Measurements from ENCODE around the gene MROH7.

- TF ChIP-seq NR1H2 (CRISPR knock-in tag; IDR thresholded peaks at IDR 0.05) = no peak
- TF ChIP-seq E2F4 (CRISPR knock-in tag; IDR thresholded peaks at IDR 0.05; ENCODE audit: borderline replicate concordance, low read depth) = no peak
- TF ChIP-seq CTCF (IDR thresholded peaks at IDR 0.05) = no peak
- TF ChIP-seq E2F1 (CRISPR knock-in tag; IDR thresholded peaks at IDR 0.05) = no peak
- TF ChIP-seq SMAD4 (CRISPR knock-in tag; IDR thresholded peaks at IDR 0.05) = no peak
Observed at GRCh38 chr1:54705153-54705552, 63.6 kb downstream of the MROH7 start.

Measured in WTC11 (cell line).